ENCODE data around the gene PNLIPRP3.

GRCh38 chr10:116444527-116445142 lies 17.0 kb downstream of the PNLIPRP3 start:
- TF ChIP-seq CTCF (IDR thresholded peaks at IDR 0.05): peak; percentile 93
- TF ChIP-seq MXI1 (IDR thresholded peaks at IDR 0.05; ENCODE audit: low read depth, low read length): no peak
- TF ChIP-seq MAX (IDR thresholded peaks at IDR 0.05; ENCODE audit: low read depth): no peak
